GM18951 (cell line): Measurements from ENCODE around the gene SLC7A4.

ENCODE experiments used
- POLR2A ChIP-seq: IDR thresholded peaks from 4 replicates; pipeline ENCODE4 v1.6.1; 2011; ENCODE audit warnings: mild to moderate bottlenecking; ENCODE audit not compliant: insufficient read length, insufficient read depth; ENCODE audit errors: extremely low read depth
- in situ Hi-C: fragments of 300-500 bp; cut with MboI; formaldehyde crosslinking; loops from one replicate; pipeline ENCODE4 v1.12.0; 2022; ENCODE audit warnings: low sequenced_read_pairs, mixed read lengths, inconsistent platforms; ENCODE audit not compliant: unreplicated experiment

The SLC7A4 gene

GRCh38 chr22:21026783-21027692, 5.3 kb downstream of the SLC7A4 start:
- in situ Hi-C loops, result no loop called here
- TF ChIP-seq POLR2A, result no peak

GRCh38 chr22:21025763-21026755, 6.3 kb downstream of the SLC7A4 start:
- in situ Hi-C loops, result no loop called here
- TF ChIP-seq POLR2A, result no peak

- TF ChIP-seq POLR2A, result no peak
- in situ Hi-C loops, result no loop called here
Observed at GRCh38 chr22:21025266-21025665, 7.1 kb downstream of the SLC7A4 start.

GRCh38 chr22:21022955-21023614, 9.3 kb downstream of the SLC7A4 start:
- in situ Hi-C loops, result no loop called here
- no peak for TF ChIP-seq POLR2A

GRCh38 chr22:21022507-21022906, 9.9 kb downstream of the SLC7A4 start:
- in situ Hi-C loops, result no loop called here
- no peak for TF ChIP-seq POLR2A

GRCh38 chr22:21020802-21021429, 11.4 kb downstream of the SLC7A4 start:
- no peak for TF ChIP-seq POLR2A
- in situ Hi-C loops, result no loop called here

GRCh38 chr22:21018314-21018713, 14.0 kb downstream of the SLC7A4 start:
- TF ChIP-seq POLR2A, result no peak
- in situ Hi-C loops, result no loop called here

- in situ Hi-C loops, result no loop called here
- TF ChIP-seq POLR2A, result no peak
Observed at GRCh38 chr22:21016644-21017420, 15.5 kb downstream of the SLC7A4 start.

- no peak for TF ChIP-seq POLR2A
- in situ Hi-C loops, result no loop called here
Observed at GRCh38 chr22:21015466-21016006, 16.8 kb downstream of the SLC7A4 start.

GRCh38 chr22:21014726-21015465, 17.5 kb downstream of the SLC7A4 start, which contains the start of gene P2RX6:
P2RX6 (plus strand) TSS chr22:21015165; CDS start chr22:21015175, 10 bp downstream.
- TF ChIP-seq POLR2A, result no peak
- in situ Hi-C loops, result no loop called here

GRCh38 chr22:21014202-21014725, 18.1 kb downstream of the SLC7A4 start:
- in situ Hi-C loops, result no loop called here
- TF ChIP-seq POLR2A, result no peak
